ENCODE data around the gene FGGY.

The FGGY gene

DNA sequence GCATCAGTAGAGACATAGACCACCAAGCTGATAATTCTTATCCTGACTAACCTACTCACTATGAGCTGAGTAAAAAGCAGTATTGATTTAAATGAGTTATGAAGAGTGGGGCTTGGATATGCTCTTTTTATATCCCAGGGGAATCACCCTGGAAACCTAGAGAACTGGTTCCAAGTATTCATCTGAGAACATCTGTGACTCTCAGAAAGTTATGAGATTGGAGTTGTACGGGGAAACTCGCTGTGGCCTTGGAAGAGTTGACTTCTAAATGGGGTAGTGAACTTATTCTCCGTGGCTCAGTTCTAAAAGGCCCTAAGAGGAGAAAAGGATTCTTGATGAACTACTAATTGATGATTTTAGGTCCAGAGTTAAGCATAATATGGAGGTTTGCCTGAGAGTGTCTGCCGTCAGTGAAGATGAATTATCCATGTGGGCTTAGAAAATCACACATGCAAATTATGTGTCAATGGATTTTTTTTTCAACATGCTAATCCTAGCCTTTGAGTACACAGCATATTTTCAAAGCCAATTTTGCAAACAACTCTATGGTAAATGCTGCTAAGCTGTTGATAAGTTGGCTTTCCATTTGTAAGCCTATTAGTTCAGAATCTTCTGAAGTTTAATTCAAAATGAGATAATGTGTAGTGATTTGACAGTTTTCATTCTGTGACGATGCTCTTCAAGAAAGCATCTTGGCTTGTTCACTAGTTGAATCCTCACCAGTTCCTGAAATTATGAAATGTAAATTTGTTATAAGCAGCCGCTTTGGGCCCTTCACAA is 122.7 kb downstream of the FGGY start:
- TF ChIP-seq POLR2A (IDR thresholded peaks at IDR 0.05; ENCODE audit: low read length) = no peak
- DNase-seq = no peak

GRCh38 chr1:59421232-59421920 is 124.5 kb downstream of the FGGY start:
- TF ChIP-seq POLR2A (IDR thresholded peaks at IDR 0.05; ENCODE audit: low read length) (no peak), GATA1 (IDR thresholded peaks at IDR 0.05; ENCODE audit: low read depth, low read length) (no peak)
- DNase-seq = no peak

DNA sequence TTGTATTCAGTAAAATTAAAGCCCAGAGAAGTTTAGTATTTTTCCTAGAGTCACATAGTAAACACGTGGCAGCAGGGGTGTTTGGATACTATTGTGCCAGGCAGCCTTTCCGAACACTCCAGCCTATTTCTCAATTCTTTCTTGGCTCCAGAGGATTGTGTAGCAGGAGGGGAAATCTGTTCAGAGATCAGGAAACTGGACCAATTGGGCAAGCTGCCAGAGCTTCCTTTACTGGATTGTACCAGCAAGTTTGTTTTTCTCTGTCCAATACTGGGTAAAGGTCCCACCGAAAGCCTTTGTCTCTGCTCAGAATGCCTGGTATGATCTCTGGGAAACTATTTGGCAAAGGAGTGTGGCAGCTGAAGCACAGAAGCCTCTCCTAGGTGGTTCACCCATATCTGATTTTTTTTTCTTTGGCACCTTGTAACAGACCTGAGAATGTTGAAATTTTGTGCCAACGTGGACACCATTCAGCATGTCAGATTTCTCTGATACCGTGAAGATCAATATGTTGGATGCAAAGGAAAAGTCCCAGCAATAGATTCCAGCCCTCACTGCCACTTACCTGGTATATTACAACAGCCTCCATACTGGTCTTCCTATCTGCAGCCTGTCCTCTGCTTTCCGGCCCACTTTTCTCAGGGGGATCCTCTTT is 126.2 kb downstream of the FGGY start:
- DNase-seq = no peak
- TF ChIP-seq POLR2A (IDR thresholded peaks at IDR 0.05; ENCODE audit: low read length) (no peak), GATA1 (IDR thresholded peaks at IDR 0.05; ENCODE audit: low read depth, low read length) (no peak)

GRCh38 chr1:59427155-59427554 is 130.3 kb downstream of the FGGY start:
- no peak for DNase-seq
- TF ChIP-seq POLR2A (IDR thresholded peaks at IDR 0.05; ENCODE audit: low read length) (no peak), GATA1 (IDR thresholded peaks at IDR 0.05; ENCODE audit: low read depth, low read length) (no peak)

- no peak for DNase-seq
- TF ChIP-seq POLR2A (IDR thresholded peaks at IDR 0.05; ENCODE audit: low read length) = no peak
- no peak for TF ChIP-seq GATA1 (IDR thresholded peaks at IDR 0.05; ENCODE audit: low read depth, low read length)
Measured at GRCh38 chr1:59427784-59428183, 130.9 kb downstream of the FGGY start.

GRCh38 chr1:59428828-59429227 is 131.9 kb downstream of the FGGY start:
- no peak for DNase-seq
- TF ChIP-seq GATA1 (IDR thresholded peaks at IDR 0.05; ENCODE audit: low read depth, low read length) = no peak
- no peak for TF ChIP-seq POLR2A (IDR thresholded peaks at IDR 0.05; ENCODE audit: low read length)

DNA sequence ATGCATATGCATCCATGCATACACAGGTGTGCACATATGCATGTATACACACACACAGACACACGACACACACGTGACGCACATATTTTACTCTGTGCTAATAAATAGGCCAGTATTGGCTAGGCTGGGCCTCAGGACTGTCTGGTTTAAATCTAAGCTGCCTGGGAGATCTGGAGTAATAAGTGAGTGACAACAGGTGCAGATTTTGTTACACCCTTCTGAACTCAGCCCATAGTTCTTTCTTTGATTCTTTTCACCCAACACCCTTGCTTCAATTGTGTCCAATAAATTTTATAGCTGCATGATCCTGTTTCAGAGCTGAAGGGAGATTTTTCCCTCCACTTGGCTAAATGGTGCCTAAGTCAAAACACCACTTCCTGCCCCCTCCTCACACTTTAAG is 132.8 kb downstream of the FGGY start:
- DNase-seq = no peak
- TF ChIP-seq POLR2A (IDR thresholded peaks at IDR 0.05; ENCODE audit: low read length) (no peak), GATA1 (IDR thresholded peaks at IDR 0.05; ENCODE audit: low read depth, low read length) (no peak)

GRCh38 chr1:59431566-59432294 is 134.8 kb downstream of the FGGY start:
- TF ChIP-seq POLR2A (IDR thresholded peaks at IDR 0.05; ENCODE audit: low read length) = no peak
- TF ChIP-seq GATA1 (IDR thresholded peaks at IDR 0.05; ENCODE audit: low read depth, low read length) = no peak
- DNase-seq = no peak

DNA sequence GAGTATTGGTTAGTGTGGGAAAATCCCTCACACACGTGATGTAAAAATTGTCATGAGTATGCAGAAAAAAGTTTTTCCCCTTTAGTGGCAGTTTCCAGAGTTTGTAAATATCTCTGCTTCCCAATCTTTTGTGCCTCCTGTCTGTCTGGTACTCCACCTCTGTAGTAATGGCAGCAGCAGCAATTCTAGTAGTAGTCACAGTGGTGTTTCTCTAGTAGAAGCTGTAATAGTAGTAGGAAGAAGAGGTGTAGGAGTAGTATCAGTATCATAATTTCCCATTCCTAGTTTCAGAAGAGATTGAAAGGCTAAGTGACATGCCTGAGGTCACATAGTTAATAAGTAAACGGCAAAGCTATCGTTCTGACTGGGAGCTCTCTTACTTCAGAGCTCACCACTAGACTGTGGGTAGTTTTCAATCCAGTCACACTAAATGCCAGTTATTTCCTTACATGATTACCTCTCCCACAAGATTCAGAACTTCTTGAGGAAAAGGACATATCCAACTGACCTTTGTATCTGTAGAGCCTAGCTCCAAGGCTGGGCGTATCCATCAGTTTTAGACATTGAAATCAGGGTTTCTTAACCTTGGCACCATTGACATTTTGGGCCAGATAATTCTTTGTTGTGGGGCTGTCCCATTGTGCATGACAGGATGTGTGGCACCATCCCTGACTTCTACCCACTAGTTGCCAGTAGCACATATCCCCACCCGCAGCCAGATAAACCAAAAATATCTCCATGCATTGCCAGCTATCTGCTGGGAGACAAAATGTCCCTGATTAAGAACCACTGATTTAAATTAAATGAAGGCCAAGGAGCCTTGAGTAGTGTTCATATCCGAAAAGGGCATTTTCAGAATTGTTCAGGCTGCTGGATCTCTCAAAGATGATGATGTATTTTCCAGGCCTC is 135.9 kb downstream of the FGGY start:
- TF ChIP-seq POLR2A (IDR thresholded peaks at IDR 0.05; ENCODE audit: low read length) = no peak
- TF ChIP-seq GATA1 (IDR thresholded peaks at IDR 0.05; ENCODE audit: low read depth, low read length) = no peak
- no peak for DNase-seq

- no peak for DNase-seq
- no peak for TF ChIP-seq POLR2A (IDR thresholded peaks at IDR 0.05; ENCODE audit: low read length)
- no peak for TF ChIP-seq GATA1 (IDR thresholded peaks at IDR 0.05; ENCODE audit: low read depth, low read length)
Measured at GRCh38 chr1:59433440-59433813, 136.5 kb downstream of the FGGY start.

DNA sequence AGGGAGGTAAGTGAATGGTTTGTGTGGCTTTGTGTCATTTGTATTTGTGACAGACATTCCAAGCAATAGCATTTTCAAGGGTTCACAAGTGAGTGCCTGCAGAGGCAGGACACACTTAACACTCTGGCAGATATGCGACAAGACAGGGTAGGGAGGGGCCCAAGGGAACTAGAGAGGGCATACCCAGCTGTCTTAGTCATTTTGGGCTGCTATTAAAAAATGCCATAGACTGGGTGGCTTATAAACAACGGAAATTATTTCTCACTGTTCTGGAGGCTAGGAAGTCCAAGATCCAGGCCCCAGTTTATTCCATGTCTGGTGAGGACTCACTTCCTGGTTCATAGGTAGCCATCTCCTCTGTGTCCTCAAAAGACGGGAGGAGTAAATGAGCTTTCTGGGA is 137.4 kb downstream of the FGGY start:
- TF ChIP-seq POLR2A (IDR thresholded peaks at IDR 0.05; ENCODE audit: low read length) (no peak), GATA1 (IDR thresholded peaks at IDR 0.05; ENCODE audit: low read depth, low read length) (no peak)
- no peak for DNase-seq

GRCh38 chr1:59436637-59437036 is 139.7 kb downstream of the FGGY start:
- no peak for TF ChIP-seq GATA1 (IDR thresholded peaks at IDR 0.05; ENCODE audit: low read depth, low read length)
- TF ChIP-seq POLR2A (IDR thresholded peaks at IDR 0.05; ENCODE audit: low read length) = no peak
- DNase-seq = no peak

DNA sequence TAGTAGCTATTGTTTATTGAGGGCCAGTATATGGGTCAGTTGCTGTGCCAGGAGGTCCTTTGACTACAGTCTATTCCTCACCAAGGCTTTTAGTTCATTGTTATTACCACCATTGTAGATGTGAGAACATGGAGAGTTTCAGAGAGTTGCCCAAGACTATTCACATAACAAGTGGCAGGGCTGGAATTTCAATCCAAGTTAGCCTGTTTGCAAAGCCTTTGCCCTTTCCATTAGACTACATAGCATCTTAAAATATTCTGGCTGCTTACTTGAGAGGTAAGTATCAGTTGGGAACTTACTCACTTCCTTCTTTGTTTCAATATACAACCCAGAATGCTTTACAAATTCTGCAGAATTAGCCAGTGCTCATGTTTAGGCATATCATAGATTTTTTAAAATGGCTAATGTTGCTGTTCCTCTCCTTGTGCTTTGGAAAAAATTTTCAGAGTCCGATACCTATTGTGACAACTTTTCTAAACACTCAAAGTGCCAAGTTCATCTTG is 141.2 kb downstream of the FGGY start:
- DNase-seq = no peak
- no peak for TF ChIP-seq GATA1 (IDR thresholded peaks at IDR 0.05; ENCODE audit: low read depth, low read length)
- TF ChIP-seq POLR2A (IDR thresholded peaks at IDR 0.05; ENCODE audit: low read length) = no peak
